ENCODE measurements around the gene ADD2.

- TF ChIP-seq YY1 (IDR thresholded peaks at IDR 0.05) (no peak), CTCF (IDR thresholded peaks at IDR 0.05; ENCODE audit: low read depth, low read length, missing input control) (no peak), RXRA (IDR thresholded peaks at IDR 0.05) (no peak), JUND (IDR thresholded peaks at IDR 0.05) (no peak), EGR1 (IDR thresholded peaks at IDR 0.05; ENCODE audit: low read depth in 2 of 2) (no peak), MAX (IDR thresholded peaks at IDR 0.05) (no peak), GABPA (IDR thresholded peaks at IDR 0.05 in 1 of 2, conservative IDR thresholded peaks at IDR 0.05 in 1 of 2) (no peak)
Measured at GRCh38 chr2:70816726-70817125, 48.7 kb upstream of the ADD2 start.

Measured in liver (tissue), 3 donors.